Activated T-cell treated with anti-CD3 and anti-CD28 coated beads for 1 hour (primary cell): Measurements from ENCODE around the gene SMCO3.

Experiments
- DNase-seq: peaks from one replicate; pipeline ENCODE4 v3.0.0-alpha.2; 2020; ENCODE audit warnings: low read depth

SMCO3 gene

DNA sequence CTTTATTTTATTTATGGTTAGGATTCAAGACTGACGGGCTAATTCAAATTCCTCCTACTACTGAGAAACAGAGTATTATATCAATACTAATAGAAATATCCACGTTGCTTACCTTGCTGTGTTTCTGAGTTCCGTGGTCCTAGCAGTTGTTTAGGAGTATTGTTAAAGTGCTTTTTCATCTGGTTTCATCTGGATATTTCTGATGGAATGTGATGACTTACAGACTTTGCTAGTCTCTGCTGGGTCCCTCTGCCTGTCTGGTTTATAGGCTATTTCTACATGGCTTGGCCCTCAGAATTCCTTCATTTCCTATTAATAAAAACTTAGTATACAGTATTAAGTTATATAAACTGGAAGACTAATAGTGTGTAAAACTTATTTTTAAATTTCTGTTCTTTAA, at the start of gene SMCO3:
Gene SMCO3, minus strand, starts transcription at position 169 of the 400 bp plus-strand sequence. CDS start 7,502 bp downstream, outside the sequence.
- no peak for DNase-seq

- no peak for DNase-seq
These were observed 46.5 kb upstream of the SMCO3 start for GRCh38 chr12:14860490-14860889.

GRCh38 chr12:14858513-14858912, 44.5 kb upstream of the SMCO3 start:
- no peak for DNase-seq

- DNase-seq, result no peak
These were observed 40.7 kb upstream of the SMCO3 start for GRCh38 chr12:14854586-14855183.

- no peak for DNase-seq
These were observed 40.0 kb upstream of the SMCO3 start for GRCh38 chr12:14853961-14854360.

- no peak for DNase-seq
These were observed 38.9 kb upstream of the SMCO3 start for GRCh38 chr12:14852880-14853279.

DNA sequence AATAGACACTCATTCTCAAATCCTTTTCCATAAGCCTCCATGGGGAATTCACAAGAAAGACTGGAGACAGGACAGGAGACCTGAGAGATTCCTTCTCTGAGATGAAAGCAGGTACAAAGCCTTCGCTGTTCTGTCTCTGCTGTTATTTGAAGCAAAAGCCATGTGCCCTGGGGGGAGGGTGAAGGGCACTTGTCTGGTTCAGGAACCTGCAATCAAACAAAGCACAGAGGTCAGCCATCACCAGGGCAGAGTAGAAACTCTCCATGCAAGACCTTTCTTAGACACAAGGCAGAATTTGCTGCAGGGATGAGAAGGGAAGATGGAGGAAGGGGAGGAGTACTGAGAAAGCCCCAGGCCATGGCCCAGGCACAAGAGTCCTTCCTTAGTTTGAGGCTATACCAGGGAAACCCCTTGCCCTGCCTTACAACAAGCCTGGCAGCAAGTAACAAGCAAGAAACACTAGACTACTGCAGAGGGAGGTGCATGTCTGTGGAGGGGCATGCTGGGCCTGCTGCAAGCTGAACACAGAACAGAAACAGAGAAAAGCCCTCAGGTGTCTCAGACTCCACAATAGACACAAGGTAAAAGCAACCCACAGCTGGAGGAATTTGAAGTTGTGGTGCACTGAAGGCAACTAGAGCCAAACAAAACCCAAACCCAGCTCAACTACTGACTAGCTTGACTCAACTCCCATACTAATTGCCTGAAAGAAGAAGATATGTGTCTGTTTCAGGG, 37.1 kb upstream of the SMCO3 start:
- no peak for DNase-seq

DNA sequence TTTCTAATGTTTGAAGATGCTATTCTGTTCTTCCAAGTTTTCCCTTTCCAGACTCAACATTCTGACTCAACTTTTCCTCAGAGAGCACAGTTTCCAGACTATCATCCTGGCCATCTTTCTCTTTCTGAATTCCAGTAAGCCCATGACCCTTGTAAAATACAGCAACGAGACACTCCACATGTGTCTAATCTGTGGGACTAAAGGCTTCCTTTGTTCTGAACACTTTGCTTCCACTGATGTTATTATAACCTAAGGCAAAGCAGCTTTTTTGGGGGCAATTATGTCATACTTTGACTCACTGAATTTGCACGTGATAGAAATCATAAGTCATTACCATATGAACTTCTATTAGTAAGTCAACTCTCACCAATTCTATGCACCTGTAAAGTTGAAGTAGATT, 35.7 kb upstream of the SMCO3 start:
- no peak for DNase-seq

DNA sequence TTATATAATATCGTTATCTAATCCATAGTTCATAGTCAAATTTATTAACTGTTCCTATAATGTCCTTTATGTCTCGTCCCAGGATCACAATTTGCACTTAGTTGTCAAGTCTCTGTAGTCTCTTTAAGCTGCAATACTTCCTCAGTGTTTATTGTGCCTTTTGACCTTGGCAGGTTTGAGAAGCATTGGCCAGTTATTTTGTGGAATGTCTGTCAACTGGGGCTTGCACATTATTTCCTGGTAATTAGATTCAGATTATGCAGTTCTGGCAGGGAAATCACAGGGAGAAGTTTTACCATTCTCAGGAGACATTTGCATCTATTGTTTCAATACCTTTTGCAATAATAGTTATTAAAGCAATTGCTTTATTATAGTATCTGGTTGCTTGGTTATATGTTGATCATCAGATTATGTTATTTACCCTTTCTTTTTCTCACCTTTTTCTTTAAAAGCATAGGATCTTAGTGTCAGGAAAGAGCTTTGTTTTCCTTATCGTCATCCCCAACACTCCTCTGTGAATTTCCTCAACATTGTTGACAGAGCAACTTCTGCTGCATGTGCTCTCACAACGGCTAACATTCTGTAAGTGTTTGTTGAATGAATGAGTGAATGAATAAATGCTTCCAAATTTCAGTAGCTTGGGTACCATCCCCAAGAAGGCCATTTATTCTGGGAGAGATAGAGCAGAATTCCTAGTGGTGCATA, 33.0 kb upstream of the SMCO3 start:
- DNase-seq, result no peak

- no peak for DNase-seq
These were observed 32.1 kb upstream of the SMCO3 start for GRCh38 chr12:14846042-14846587.

DNA sequence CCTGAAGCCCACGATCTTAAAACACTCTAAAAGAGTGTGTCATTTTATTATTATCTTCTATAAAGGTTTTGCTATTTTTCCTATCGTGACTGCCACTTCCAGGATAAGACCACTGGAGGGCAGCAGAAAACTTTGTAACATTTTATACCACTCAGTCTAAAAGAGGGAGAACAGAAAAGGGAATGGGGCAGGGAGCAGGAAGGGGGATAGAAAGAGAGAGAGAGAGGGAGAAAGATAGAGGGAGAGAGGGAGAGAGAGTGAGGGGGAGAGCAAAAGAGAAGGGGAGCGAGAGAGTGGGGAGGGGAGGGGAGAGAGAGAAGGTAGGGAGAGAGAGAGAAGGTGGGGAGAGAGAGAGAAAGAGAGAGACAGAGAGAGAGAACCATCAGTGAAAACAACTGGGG, 31.4 kb upstream of the SMCO3 start:
- peak; percentile 19 for DNase-seq

GRCh38 chr12:14844401-14844800, 30.4 kb upstream of the SMCO3 start:
- no peak for DNase-seq

- no peak for DNase-seq
These were observed 29.5 kb upstream of the SMCO3 start, which contains the start of gene ART4 for GRCh38 chr12:14843425-14843887. ART4 (minus strand) TSS chr12:14843526; CDS start chr12:14843113, 413 bp downstream.

DNA sequence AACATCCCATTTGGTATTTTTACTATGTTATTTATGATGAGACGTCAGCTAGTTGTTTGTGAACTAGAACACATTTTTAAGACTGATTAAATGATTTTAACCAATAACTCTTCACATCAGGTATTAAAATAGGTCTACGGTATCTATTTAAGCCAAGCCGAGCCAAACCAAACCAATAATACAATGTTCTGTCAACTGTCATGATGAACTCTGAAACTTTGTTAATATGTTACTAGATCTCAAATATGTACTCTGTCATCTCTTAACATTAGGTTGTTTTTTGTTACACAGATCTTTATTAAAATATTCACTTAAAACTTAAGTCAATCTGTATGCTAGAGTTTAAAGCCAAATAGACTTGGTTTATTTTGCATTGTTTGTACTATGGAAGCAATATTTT, 28.3 kb upstream of the SMCO3 start:
- no peak for DNase-seq

DNA sequence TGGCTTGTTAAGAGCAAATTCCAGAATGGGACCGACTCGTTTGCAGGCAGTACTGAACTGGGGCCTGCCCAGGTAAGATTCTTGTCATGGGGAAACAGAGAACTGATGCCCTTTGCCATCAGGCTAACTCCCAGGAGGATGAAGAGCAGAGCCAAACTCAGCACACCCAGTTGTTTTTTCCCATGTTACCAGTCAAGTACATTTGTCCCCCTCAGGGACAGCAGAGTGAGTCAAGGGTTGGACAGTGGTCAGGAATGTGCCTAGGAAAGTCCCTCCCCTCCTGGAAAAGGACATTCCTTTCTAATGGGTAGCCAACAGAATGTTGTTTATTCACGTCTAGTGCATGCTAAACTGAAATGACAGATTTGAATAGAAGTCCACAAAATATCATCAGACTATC, 27.8 kb upstream of the SMCO3 start:
- DNase-seq, result no peak

GRCh38 chr12:14840616-14841015, 26.6 kb upstream of the SMCO3 start:
- no peak for DNase-seq

DNA sequence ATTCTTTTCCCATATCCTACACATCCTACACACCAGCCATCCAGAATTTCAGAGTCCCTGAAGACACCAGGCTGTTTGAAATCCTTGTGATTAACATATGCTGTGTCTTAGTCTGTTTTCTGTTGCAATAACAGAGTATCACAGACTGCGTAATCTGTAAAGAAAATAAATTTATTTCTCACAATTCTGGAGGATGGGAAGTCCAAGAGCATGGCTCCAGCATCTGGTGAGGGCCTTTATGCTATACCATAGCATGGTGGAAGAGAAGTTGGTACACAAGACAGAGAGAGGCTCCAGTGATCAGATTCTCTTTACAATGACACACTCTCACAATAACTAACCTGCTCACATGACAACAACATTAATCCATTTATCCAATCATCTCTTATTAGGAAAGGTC, 25.3 kb upstream of the SMCO3 start:
- no peak for DNase-seq

DNA sequence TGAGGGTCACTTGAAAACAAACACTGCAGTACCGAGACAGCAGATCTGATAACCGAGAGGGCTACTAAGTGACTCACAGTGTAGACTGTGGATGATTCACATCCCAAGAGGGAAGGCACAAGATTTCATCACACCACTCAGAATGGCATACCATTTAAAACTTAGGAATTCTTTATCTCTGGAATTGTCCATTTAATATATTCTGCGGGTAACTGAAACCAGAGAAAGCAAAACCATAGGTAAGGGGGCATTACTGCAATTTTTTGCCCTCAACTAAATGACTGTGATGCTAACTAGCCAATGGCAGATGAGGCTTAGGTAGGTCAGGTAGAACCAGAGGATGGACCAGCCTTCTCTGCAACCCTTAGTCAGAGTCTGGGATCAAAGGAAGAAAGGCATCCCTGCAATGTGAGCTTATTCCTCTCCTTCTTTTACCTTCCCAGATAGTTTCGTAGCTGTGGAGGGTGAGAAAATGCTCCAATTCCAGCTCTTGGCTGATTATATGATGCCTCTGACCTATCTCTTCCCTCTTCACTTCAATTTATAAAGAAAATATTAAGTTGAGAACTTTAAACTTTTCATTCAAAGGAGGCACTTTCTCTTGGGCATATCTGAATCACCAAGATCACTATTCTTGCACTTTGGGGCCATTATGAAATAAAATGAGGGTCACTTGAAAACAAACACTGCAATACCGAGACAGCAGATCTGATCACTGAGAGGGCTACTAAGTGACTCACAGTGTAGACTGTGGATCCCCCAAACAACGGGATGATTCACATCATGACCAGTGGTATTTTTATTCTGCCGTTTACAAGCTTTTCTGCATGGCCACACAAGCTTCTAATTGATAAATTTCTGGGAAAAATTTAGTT, 22.6 kb upstream of the SMCO3 start:
- no peak for DNase-seq

GRCh38 chr12:14834509-14834908, 20.5 kb upstream of the SMCO3 start:
- DNase-seq, result no peak

GRCh38 chr12:14833952-14834351, 20.0 kb upstream of the SMCO3 start:
- DNase-seq, result no peak

DNA sequence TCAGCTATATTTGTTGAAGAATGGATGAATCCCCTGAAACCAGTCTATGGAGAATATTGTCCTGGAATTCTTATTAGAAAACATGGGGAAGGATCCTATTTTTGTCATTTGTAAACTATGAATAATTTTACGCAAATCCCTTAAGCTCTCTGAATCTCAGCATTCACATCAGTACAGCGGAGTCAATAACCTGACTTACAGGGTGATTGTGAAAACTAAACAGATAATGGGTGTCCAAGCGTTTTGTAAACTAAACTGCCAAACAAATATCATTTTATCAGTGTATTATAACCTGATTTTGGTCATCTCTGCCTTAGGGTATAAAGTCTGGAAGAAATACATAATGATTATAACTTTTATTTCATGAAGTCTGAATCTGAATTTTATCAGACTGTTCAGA, 19.4 kb upstream of the SMCO3 start:
- no peak for DNase-seq

DNA sequence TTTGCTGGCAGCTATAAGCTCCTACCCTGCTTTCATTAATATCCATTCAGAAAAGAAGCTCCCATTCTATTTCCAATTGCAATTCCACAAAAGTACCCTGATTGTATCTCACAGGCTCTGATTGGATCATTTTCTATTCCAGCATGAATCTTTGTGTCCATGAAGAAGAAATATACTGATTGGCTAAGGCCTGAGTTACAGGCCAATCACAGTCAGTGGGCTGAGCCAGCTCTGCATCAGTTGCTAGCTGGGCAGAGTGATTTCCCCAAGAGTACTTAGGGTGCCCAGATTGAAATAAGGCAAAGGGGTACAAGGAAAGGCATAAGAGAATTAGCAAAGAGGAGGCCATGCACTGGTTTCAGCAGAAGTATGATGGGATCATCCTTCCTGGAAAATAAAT, 14.9 kb upstream of the SMCO3 start:
- DNase-seq, result no peak
